Amygdala (tissue), 56 donors: ENCODE data around the gene SLU7.

Experiments used
- DNase-seq, 56 donors: peaks; one replicate each; lab custom pipeline; 2025; lab: John Stamatoyannopoulos, UW

SLU7 gene

DNA sequence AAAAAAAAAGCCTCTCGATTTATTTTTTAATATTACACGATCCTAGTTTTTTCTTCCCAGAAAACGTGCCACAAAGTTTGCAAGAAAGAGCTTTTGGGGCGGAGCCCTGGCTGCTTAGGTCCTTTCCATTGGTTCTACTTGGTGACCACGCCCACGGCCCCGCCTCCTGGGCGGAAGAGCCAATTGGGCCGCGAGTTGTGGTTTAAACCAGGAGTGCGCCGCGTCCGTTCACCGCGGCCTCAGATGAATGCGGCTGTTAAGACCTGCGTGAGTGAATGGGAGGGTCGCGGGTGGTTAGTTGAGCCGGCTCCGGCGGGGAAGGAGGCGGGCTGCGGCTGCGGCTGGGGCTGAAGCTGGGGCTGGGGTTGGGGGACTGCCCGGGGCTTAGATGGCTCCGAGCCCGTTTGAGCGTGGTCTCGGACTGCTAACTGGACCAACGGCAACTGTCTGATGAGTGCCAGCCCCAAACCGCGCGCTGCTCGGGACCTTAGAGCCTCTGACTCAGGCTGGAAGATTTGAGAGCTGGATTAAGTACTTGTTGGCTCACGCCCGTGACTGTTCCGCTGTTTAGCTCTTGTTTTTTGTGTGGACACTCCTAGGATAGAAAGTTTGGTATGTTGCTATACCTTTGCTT, 2.9 kb upstream of the SLU7 start, which contains the start of gene PTTG1:
Gene PTTG1, plus strand, starts transcription at position 231 of the 634 bp plus-strand sequence. CDS start 458 bp downstream, outside the sequence.
- peak in 55 of 56 donors; percentile 21 to 92 (median 75) for DNase-seq

DNA sequence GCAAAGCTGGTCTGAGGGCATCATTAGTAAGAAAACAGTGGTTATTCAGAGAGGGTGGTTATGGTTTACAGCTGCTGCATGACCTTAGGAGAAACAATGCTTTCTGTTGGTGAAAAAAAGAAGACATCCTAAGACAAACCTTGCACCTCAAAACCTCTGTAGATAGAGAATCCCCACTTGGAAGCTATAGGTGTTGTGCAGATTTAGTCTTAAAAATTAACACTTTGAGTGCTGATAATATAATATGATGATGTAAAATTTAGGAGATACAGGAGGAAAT, 1.4 kb upstream of the SLU7 start:
- no peak for DNase-seq

DNA sequence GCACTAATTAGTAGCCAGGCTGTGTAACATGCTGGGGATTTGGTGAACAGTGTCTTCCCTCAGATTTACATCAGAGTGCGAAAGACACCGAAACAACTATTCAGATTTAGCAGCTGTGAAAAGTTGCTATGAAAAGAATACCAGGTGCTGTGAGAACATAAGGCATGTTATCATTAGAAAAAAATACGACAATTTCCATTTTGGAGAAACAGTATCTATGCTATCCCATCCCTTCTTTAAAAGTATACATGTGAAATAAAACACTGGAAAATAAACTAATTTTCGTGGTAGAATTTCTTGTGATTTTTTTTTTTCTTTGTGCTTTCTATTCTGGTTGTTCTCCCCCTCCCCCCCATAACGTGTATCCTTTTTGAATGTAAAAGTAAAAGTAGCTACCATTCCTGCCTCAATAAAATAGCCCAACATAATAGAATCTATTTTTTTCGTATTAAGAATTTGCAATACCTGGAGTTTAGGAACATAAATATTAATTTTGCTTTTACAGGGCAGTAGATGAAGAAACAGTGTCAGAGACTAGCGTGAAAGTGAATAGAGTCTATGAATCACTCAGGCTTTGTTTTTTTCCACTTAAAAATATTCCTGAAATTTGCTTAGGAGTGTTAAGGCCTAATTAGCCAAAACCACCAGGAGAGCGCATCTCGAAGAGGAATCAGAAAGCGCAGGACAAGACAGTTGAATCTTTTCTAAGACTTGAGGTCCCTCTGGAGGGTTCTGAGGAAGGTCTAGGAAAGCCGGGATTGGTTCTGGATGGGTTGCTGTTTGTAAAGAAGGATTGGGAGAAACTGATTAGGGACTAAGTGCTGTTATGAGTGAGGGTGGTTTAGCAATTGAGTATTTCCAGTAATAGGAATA, 813 bp upstream of the SLU7 start:
- DNase-seq = no peak

DNA sequence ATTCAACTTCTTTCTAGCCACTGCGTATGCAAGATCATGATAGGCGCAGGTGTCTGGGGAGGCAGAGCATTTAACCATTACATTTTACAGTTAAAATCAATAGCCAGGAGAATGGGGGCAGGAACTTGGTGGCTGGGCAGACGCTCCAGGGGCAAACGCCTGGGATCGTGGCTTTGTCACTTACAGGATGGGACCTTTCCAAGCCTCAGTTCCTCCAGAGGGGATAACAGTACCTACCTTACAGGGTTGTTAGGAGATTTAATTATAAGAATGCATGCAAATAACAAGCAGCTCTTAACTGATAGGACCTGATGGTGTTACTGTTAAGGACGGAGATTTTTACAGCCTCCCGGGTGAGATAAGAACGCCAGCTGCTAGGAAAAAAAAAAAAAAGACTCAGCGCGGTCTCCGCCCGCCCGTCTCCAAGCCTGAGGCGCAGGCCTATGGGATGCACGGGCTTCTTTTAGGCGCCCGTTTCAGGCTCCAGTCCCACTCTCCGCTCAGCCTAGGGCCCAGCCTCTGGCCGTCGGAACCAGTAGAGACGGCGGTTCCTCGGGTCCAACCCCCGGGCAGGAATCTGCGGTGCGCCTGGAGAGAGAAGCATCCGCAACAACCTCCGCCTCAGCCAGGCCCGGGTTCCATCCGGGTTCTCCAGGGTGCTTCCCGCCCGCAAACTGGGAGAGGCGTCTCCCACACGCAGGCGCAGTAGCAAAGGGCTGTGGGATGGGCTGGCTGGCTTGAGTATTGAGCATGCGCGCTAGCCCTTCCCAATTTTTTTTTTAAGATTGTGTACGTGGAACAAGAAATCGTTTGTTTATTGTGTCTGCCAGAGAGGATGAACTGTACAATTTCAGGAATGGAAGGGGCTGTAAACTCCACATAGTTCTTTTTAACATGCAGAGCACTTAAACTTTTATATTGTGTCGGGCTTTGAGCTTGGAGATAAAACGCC, 19.2 kb downstream of the SLU7 start, which contains the start of gene FAM200C:
Gene FAM200C, minus strand, starts transcription at position 653 of the 952 bp plus-strand sequence. CDS start 4,564 bp downstream, outside the sequence.
- DNase-seq = peak; percentile 46 to 94 (median 86)

DNA sequence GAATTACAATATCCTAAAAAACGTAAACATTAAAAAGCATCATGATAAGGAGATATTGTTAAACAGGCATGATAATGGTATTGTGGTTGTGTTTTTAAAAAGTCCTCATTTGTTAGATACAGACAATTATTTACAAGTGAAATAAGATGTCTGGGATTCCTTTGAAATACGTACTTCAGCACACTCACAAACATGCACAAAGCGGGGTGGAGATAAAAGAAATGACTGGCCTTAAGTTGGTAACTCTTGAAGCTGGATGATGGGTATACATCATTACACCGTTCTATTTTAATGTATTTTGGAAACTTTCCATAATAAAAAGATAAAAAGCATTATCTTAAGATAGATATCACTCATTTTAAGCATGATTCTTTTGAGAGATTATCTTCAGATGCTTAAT, 20.1 kb downstream of the SLU7 start:
- DNase-seq = no peak

DNA sequence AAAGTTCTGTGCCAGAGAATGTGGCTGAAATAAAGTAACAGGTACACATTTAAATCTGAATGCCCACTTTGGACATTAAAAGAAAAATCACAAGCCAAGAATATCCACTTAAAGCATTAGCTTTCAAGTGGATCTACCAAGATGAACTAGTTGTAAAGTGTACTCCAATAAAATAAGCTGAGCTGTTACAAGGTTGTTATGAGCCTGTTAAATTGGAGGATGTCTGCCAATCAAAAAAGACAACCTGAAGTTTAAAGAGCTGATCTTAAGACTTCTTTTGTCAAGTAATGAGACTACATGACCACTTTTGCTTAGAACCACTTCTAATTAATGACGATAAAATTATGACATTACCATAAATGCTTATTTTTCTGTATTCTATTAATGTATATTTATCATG, 21.4 kb downstream of the SLU7 start:
- no peak for DNase-seq

DNA sequence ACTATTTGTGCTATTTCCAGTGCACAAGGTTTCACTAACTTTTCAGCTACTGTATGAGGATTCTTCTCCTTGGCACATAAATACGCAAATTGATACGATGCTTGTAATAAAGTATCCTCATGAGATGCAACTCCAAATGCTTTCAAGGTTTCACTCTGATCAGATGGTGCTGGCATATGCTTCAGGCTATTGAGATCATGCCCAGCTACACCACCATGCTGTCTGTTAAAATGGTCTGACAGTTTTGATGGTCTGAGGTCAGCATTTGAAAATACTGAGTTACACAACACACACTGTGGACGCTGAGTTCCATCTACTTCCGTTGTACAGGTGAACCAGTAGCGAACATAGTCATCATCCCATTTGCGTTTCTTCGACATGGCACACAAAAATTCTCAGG, 23.8 kb downstream of the SLU7 start:
- DNase-seq = no peak

DNA sequence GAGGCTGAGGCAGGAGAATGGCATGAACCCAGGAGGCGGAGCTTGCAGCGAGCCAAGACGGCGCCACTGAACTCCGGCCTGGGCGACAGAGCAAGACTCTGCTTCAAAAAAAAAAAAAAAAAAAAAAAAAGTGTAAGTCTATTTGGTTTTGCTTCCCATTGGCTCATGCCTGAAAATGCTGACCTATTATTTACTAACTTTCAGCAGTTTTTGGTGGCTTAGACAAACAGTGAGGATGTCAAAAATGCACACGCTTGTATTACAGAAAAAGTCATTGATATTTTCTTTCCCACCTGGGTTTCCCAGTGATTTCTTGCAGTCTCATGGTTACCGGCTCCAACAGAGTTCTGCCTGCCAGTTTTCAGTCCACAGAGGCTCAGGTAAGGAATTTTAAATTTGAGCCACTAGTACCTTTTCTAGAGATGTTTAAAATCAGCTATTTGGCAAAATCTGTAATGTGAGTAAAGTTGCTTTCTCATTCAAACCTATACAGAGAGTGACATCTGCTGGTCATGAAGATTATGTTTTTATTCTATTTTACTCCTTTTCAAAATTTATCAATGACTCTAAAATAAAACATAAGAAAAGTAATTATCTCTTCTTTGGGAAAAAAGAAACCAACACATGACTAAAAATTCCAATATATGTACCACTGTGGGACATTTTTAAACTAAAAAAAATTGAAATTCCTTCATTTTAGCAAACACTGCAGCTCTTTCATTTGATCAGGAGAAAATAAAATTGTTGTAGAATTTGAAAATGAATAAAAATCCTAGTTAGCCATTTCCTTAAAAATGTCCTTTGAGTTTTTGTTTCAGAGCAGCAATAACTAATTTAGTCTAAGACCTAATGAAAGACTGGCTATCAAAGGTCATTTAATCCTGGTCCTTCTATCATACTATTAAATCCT, 27.8 kb downstream of the SLU7 start:
- no peak for DNase-seq

DNA sequence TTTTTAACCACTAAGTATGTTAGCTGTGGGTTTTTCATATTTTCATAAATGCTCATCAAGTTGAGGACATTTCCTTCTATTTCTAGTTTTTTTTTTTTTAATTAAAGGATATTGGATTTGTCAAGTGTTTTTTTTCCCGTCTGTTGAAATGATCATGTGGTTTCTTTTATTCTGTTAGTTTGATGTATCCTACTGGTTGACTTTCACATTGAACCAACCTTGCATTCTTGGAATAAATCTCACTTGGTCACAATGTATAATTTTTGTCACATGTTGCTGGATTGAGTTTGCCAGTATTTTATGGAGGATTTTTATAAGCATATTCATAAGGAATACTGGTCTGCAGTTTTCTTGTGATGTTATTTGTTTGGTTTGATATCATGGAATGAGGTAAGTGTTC, 31.4 kb downstream of the SLU7 start:
- no peak for DNase-seq

DNA sequence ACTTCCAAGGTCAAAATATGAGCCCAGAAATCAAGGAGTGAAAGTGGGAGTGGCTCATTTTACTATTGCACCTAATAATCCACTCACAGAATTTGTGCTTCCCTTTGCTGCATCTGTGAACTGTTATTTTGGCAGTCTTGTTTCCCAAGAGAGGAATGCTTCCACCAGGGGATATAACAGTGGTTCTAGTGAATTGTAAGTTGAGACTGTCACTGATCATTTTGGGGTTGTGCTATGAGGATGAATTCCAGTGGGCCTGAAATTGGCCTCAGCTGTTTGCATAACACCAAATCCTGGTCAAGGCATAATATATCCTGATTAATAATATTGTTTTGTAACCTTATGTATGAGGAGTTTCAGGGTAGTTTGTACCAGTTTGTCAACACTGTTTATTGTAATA, 33.4 kb downstream of the SLU7 start:
- no peak for DNase-seq

DNA sequence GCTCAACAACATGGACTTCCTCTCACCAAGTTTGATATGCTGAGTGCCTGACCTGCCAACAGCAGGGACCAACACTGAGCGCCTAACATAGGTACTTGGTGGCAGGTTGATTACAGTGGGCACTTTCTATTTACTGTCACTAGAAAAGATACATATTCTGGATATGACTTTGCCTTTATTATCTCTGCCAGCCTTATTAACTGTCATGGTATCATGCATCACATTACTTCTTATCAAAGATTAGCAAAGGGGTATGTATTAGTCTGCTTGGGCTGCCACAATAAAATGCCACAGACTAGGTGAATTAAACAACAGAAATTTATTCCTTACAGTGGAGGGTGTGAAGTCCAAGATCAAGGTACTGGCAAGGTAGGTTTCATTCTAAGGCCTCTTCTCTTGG, 34.2 kb downstream of the SLU7 start:
- DNase-seq = no peak

DNA sequence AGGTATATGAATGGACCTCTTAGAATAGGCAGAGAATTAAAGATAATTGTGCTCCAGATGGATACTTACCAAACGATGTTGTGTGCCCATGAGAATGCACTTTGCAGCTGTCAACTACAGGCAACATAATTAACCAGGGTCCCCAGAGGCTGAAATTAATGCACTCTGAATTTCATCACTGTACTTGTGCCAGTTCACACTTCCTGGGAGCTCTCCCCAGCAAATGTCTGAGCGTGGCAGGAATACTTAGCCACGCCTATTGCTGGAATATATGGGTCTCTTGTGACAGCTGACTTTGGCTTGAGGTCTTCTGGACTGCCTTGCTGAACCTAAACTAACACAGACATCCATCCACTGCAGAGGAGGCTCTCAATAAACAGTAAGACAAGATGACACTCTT, 36.5 kb downstream of the SLU7 start:
- no peak for DNase-seq

DNA sequence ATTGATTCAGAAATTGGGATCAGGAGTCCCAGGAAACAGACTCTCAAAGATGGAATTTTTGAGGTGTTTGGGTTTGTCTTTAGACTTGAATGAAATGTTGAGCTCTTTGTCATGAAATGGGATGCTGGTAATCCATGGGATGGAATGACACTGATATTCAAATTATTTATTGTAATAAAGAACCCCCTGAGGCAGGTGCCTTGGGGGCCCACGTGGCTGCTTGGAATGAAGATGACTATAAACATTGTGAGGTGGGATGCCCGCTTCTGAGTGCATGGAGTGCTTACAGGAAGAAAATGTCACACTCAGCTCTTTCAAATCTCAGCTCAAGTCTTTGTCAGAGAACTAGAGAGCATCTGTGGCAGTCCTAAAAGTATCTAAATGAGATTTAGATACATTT, 38.8 kb downstream of the SLU7 start:
- DNase-seq = no peak

DNA sequence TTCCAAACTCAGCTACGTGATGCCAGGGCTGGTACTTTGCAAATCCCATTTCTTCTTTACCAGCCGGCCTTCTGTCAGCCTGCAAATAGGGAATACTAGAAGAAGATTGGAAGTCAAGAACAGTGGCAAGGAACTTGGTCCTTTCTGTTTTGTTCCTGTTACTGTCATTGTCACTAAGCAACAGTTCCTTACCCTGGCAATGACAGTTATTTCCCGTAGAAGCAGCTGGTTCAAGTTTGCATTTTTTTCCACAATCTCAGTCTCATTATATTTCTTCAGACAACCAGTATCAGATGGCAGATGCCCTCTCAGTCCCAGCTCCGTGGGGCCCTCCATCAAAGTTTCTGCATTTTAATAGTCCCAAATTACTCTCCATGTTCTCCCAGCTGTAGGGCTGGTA, 39.4 kb downstream of the SLU7 start:
- no peak for DNase-seq

DNA sequence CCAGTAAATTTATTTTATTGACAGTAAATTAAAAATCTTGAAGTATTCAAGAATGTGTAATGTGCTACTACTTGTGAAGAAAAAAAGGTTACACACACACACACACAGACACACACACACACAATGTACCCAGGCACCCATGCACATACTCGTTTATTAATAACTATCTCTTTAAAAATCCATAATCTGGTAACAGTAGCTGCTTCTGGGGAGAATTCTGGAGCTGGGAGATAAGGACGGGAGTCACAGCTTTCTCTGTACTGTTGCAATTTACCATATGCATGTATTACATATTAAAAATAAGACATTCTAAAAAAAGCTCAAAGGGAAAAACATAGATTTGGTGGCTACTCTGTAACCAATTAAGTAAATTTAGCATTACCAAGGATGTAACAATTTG, 40.6 kb downstream of the SLU7 start:
- no peak for DNase-seq

DNA sequence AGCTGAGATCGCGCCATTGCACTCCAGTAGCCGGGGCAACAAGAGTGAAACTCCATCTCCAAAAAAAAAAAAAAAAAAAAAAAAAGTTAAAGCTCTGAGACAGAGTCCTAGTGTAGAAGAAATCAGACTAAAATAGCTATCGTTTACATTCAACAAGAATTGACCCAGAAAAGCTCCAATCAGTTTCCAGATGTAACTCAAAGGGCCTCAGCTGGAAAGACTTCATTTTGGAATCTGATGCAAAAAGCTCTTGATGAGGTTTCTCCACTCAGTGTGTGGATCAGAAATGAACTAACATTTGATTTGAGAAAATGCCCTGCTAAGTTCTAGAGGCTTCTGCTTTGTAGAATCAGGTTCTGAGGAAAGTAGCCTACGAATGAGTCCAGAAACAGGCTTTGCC, 41.2 kb downstream of the SLU7 start:
- no peak for DNase-seq

DNA sequence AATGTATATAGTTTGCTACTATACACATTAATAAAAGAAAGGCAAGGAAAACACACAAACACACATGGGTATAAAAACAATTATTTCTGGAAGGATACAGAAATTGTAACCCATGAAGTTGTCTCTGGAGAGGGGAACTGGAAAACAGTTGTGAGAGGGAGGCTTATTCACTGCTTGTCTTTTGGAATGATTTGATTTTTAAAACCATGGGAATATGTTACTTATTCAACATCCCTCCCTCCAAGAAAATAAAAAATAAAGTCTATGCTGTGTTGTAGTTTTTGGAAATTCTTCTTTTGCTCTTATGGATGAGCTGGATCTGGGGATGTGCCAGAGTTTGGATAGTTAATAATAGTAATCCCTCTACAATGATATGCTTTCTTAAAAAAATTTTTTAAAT, 42.5 kb downstream of the SLU7 start:
- no peak for DNase-seq

DNA sequence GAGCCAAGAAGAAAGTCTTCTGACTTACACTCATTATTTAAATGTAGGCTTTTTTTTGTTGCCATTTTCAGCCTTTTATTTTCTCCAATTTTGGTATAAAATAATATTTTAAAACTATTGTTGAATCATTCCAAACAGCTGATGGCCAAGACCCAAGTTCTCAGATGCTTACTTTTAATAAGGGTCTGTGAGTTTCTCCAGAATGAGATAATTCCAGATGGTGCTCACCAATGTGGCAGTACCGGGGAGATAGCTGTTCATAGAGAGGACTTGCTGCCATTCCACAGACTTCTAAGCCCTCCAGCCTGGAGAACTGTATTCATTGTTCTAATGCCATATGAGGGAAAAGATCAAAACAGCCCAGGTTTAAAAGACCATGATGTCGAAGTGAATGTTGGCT, 43.2 kb downstream of the SLU7 start:
- DNase-seq = no peak

DNA sequence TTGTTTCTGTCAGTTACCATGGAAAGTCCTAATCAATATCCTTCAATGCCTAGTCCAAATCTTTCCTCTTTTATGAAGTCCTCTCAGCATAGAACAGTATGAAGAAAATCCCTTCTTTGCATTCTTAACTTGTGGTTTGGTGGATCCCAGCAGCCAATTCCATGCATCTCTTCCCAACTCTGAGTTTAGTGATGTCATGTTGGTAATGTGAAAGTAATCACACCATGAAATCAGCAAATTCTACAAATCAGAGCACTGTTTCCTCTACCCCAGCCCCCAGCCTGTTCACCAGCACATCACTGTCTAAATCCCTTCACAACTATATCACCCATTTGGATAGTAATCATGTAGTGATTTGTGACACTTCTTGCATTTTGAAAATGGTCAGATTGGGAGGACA, 43.7 kb downstream of the SLU7 start:
- DNase-seq = no peak

DNA sequence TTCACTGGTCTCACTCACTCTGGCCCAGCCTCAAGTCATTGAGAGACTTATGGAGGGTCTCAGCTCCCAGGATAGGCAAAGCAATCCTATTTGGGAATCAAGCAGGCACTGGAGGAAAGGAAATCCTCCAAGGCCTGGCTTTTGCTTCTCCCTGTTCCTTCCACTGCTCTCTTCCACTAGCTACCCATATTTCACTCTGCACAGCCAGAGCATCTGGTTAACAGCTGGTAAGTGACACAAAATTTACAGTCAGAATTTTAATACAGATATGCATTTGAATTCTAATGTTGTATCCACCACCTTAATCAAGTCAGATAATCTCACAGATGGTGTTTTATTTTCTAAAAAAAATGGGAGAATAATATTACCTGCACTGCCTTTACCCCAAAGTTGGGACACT, 47.6 kb downstream of the SLU7 start:
- no peak for DNase-seq
